A673 (cell line): ENCODE measurements around the gene ST6GALNAC3.

Experiments used
- EZH2 ChIP-seq: fragments of 200-600 bp; sonication (generic); IDR thresholded peaks from 2 replicates; pipeline ENCODE4 v1.6.1; 2017; ENCODE audit warnings: borderline replicate concordance, low read depth, mild to moderate bottlenecking, mixed read lengths, antibody characterized with exemption, low read length; ENCODE audit not compliant: poor library complexity, severe bottlenecking
- TF ChIP-seq, protein P1 (sequence below): fragments of 300-800, 200-600 bp; sonication (generic); conservative IDR thresholded peaks from 2 replicates; pipeline ENCODE4 v1.5.1; 2017; ENCODE audit warnings: low read depth, mild to moderate bottlenecking, antibody characterized with exemption, low read length, moderate library complexity, mixed read lengths

DNA sequence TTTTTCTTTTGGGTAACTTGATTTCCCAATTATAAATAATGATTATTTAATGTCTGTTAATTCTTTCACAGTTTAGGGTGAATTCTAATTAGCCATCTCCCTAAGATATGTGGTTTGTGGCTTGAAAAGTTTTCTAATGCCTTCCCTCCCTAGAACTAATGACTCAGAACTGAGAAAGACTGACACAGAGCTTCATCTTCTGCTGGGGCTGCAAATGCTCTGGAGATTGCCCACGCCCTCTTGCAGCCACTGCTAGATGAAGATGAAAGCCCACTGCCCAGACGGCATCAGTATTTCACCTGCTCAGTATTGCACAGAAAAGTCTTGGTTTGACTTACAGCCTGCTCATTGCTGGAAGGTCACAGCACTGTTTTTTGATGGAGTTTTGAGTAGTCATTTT lies 101.5 kb downstream of the ST6GALNAC3 start:
- TF ChIP-seq, protein P1, sequence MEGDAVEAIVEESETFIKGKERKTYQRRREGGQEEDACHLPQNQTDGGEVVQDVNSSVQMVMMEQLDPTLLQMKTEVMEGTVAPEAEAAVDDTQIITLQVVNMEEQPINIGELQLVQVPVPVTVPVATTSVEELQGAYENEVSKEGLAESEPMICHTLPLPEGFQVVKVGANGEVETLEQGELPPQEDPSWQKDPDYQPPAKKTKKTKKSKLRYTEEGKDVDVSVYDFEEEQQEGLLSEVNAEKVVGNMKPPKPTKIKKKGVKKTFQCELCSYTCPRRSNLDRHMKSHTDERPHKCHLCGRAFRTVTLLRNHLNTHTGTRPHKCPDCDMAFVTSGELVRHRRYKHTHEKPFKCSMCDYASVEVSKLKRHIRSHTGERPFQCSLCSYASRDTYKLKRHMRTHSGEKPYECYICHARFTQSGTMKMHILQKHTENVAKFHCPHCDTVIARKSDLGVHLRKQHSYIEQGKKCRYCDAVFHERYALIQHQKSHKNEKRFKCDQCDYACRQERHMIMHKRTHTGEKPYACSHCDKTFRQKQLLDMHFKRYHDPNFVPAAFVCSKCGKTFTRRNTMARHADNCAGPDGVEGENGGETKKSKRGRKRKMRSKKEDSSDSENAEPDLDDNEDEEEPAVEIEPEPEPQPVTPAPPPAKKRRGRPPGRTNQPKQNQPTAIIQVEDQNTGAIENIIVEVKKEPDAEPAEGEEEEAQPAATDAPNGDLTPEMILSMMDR = no peak
- TF ChIP-seq EZH2 = no peak
